ENCODE measurements around the gene CLVS2. TPM values are rescaled to one million over a fixed set of nuclear protein-coding genes. Genes with fewer than 3 reads are reported as not detected.

Gene CLVS2
- not detected in 2 replicates for total RNA-seq

- DNase-seq: no peak
- Mint-ChIP-seq H3K27me3 (peaks cover 43% of the 10 kb centered on the region), H3K27ac (no peak within 1 kb of the TSS), H3K9me3 (no peaks in the 10 kb centered on the region), H3K36me3 (ENCODE audit: low read depth) (no peaks in the 10 kb centered on the region), H3K4me3 (no peak within 1 kb of the TSS), H3K4me1 (no peaks in the 10 kb centered on the region)
- intact Hi-C loops (cut with micrococcal nuclease): no loop called here
Measured at GRCh38 chr6:122995921-122996793, at the start of gene CLVS2. Gene CLVS2, plus strand, starts transcription at chr6:122996235. Its CDS starts 1,543 bp downstream, at chr6:122997778.

DNA sequence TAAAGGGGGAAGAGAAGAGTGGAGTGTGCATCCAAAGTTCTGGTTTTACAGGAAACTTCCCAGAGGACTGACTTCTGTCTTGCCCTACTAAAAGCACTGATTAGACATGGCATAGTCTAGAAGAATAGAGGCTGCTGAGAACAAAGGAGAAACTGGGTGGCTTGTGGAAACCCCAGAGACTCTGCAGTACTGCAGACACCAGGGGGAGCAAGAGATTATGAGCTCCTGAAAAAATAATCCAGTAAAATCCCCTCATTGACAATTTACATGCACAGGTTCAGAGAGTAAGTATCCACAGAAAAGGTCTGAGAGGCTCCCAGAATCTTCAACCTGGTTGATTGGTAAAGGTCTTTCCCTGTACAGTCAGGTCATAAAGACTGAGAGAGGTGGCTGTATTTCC is 48.7 kb upstream of the CLVS2 start:
- no peak for DNase-seq
- no peak overlapping the region for H3K27ac Mint-ChIP-seq
- H3K36me3 Mint-ChIP-seq (ENCODE audit: low read depth): no peaks in the 10 kb centered on the region
- H3K4me1 Mint-ChIP-seq: no peaks in the 10 kb centered on the region
- no peaks in the 10 kb centered on the region for H3K27me3 Mint-ChIP-seq
- no peak overlapping the region for H3K4me3 Mint-ChIP-seq
- intact Hi-C loops (cut with micrococcal nuclease): no loop called here
- no peaks in the 10 kb centered on the region for H3K9me3 Mint-ChIP-seq

DNA sequence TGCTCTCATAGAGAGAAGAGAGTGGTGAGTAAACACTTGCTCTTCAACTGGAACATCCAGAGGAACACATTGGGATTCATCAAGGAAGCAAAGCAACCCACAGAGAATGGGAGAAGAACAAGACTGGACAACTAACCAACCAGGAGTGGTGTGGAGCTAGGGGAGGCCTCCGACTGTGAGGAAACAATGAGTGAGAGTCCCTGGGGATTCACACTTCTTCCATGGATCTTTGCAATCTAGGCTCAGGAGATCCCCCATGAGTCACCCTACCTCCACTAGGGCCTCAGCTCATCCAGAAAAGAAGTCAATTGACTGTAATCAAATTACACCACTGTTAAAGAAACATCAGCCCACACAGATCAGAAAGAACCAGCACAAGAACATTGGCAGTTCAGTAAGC is 42.3 kb upstream of the CLVS2 start:
- no peak for DNase-seq
- Mint-ChIP-seq H3K27me3 (no peaks in the 10 kb centered on the region), H3K9me3 (no peaks in the 10 kb centered on the region), H3K36me3 (ENCODE audit: low read depth) (no peaks in the 10 kb centered on the region), H3K27ac (no peak overlapping the region), H3K4me1 (no peaks in the 10 kb centered on the region), H3K4me3 (no peak overlapping the region)
- intact Hi-C loops (cut with micrococcal nuclease): no loop called here

- H3K4me1 Mint-ChIP-seq: no peaks in the 10 kb centered on the region
- no peaks in the 10 kb centered on the region for H3K36me3 Mint-ChIP-seq (ENCODE audit: low read depth)
- H3K4me3 Mint-ChIP-seq: no peak overlapping the region
- no peaks in the 10 kb centered on the region for H3K9me3 Mint-ChIP-seq
- no peaks in the 10 kb centered on the region for H3K27me3 Mint-ChIP-seq
- no peak for DNase-seq
- intact Hi-C loops (cut with micrococcal nuclease): no loop called here
- no peak overlapping the region for H3K27ac Mint-ChIP-seq
Measured at GRCh38 chr6:122956376-122956775, 39.7 kb upstream of the CLVS2 start.

GRCh38 chr6:122962000-122962624 is 33.9 kb upstream of the CLVS2 start:
- intact Hi-C loops (cut with micrococcal nuclease): no loop called here
- H3K4me1 Mint-ChIP-seq: no peaks in the 10 kb centered on the region
- H3K27me3 Mint-ChIP-seq: no peaks in the 10 kb centered on the region
- no peak overlapping the region for H3K27ac Mint-ChIP-seq
- no peak for DNase-seq
- H3K36me3 Mint-ChIP-seq (ENCODE audit: low read depth): no peaks in the 10 kb centered on the region
- H3K4me3 Mint-ChIP-seq: no peak overlapping the region
- H3K9me3 Mint-ChIP-seq: no peaks in the 10 kb centered on the region

GRCh38 chr6:122969999-122970533 is 26.0 kb upstream of the CLVS2 start:
- no peak for DNase-seq
- no peak overlapping the region for H3K27ac Mint-ChIP-seq
- no peak overlapping the region for H3K4me3 Mint-ChIP-seq
- H3K36me3 Mint-ChIP-seq (ENCODE audit: low read depth): no peaks in the 10 kb centered on the region
- H3K9me3 Mint-ChIP-seq: no peaks in the 10 kb centered on the region
- no peaks in the 10 kb centered on the region for H3K4me1 Mint-ChIP-seq
- intact Hi-C loops (cut with micrococcal nuclease): no loop called here
- H3K27me3 Mint-ChIP-seq: no peaks in the 10 kb centered on the region

GRCh38 chr6:122977180-122977579 is 18.9 kb upstream of the CLVS2 start:
- no peaks in the 10 kb centered on the region for H3K36me3 Mint-ChIP-seq (ENCODE audit: low read depth)
- H3K27me3 Mint-ChIP-seq: no peaks in the 10 kb centered on the region
- no peak for DNase-seq
- H3K27ac Mint-ChIP-seq: no peak overlapping the region
- no peaks in the 10 kb centered on the region for H3K4me1 Mint-ChIP-seq
- H3K4me3 Mint-ChIP-seq: no peak overlapping the region
- H3K9me3 Mint-ChIP-seq: no peaks in the 10 kb centered on the region
- intact Hi-C loops (cut with micrococcal nuclease): no loop called here

DNA sequence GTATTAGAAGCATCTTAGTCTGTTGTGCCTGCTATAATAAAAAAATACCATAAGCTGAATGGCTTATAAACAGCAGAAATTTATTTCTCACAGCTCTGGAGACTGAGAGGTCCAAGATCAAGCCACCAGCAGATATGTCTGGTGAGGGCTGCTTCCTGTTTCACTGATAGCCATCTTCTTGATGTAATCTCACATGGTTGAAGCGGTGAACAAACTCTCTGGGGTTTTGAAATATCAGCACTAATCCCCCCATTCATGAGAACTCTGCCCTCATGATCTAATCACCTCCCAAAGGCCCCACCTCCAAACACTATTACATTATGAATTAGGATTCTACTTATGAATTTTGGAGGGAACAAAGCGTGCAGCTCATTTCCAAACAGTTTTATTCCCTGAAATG is 11.6 kb upstream of the CLVS2 start:
- intact Hi-C loops (cut with micrococcal nuclease): no loop called here
- no peak for DNase-seq
- Mint-ChIP-seq H3K27me3 (no peaks in the 10 kb centered on the region), H3K27ac (no peak overlapping the region), H3K36me3 (ENCODE audit: low read depth) (no peaks in the 10 kb centered on the region), H3K4me1 (no peaks in the 10 kb centered on the region), H3K4me3 (no peak overlapping the region), H3K9me3 (no peaks in the 10 kb centered on the region)

DNA sequence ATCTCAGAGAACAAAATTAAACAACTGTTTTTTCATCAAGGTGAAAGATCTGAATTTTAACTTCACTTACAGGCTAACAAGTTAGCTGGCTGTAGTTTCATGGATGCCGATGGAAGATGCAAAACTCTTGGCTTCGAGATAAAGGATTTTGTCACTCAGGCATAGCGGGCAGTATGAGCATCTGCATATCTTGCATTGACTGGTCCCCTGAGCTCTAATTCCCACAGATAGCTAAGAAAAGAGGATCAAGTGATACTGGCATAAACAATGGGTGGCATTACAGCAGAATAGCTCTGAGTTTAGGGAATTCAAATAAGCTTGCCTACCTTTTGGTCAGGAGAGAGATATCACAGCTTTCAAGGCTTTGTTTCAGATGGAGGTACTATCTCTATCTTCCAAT is 1.8 kb upstream of the CLVS2 start:
- no peaks in the 10 kb centered on the region for H3K9me3 Mint-ChIP-seq
- DNase-seq: no peak
- H3K4me1 Mint-ChIP-seq: no peaks in the 10 kb centered on the region
- H3K4me3 Mint-ChIP-seq: no peak overlapping the region
- no peak overlapping the region for H3K27ac Mint-ChIP-seq
- intact Hi-C loops (cut with micrococcal nuclease): no loop called here
- H3K27me3 Mint-ChIP-seq: peaks cover 43% of the 10 kb centered on the region
- no peaks in the 10 kb centered on the region for H3K36me3 Mint-ChIP-seq (ENCODE audit: low read depth)

GRCh38 chr6:122996794-122997505 is 915 bp downstream of the CLVS2 start:
- H3K27me3 Mint-ChIP-seq: peaks cover 40% of the 10 kb centered on the region
- intact Hi-C loops (cut with micrococcal nuclease): no loop called here
- DNase-seq: no peak
- no peaks in the 10 kb centered on the region for H3K9me3 Mint-ChIP-seq
- no peak overlapping the region for H3K4me3 Mint-ChIP-seq
- no peaks in the 10 kb centered on the region for H3K4me1 Mint-ChIP-seq
- H3K36me3 Mint-ChIP-seq (ENCODE audit: low read depth): no peaks in the 10 kb centered on the region
- H3K27ac Mint-ChIP-seq: no peak overlapping the region

DNA sequence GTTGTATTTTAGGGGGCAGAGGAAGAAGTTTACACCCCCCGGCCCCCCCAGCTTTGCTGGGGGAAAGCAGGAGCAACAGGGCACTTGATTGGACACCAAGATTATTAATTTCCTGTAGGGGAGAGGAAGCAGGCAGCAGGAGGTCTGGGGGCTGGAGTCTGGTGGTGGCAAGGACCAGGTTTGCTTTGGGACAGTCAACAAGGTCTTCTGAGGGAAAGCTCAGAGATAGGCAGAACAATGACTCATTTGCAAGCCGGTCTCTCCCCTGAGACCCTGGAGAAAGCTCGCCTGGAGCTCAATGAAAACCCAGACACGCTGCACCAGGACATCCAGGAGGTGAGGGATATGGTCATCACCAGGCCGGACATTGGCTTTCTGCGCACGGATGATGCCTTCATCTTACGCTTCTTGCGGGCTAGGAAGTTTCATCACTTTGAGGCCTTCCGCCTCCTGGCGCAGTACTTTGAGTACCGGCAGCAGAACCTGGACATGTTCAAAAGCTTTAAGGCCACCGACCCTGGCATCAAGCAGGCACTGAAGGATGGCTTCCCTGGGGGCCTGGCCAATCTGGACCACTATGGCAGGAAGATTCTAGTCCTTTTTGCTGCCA is 1.6 kb downstream of the CLVS2 start:
- no peaks in the 10 kb centered on the region for H3K36me3 Mint-ChIP-seq (ENCODE audit: low read depth)
- intact Hi-C loops (cut with micrococcal nuclease): no loop called here
- H3K27me3 Mint-ChIP-seq: peaks cover 40% of the 10 kb centered on the region

DNA sequence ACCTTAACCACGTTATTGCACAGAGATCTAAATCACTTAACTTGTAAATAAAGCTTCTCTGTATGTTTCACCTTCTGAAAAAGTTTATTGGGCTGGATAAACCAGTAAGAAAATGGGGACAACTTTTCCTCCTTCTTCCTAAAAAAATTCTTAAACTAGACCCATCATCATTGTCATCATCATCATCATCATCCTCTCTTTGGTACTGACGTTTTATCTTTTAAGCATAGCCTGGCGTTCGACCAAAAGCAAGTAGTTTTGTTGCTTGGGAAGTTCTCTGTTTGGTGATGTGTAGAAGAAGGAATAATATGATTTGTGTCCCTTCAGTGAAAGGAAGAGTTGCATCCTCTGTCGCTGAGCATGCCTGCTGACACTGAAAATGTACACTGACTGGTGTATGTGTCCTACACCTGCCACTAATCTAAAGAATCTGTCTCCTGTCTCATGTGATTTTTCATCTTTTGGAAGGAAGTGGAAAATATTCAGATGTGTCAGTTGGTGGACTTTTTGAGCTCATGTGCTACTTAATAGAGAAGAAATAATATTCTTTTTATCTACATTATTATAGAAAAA is 2.5 kb downstream of the CLVS2 start:
- Mint-ChIP-seq H3K36me3 (ENCODE audit: low read depth) (no peaks in the 10 kb centered on the region), H3K9me3 (no peaks in the 10 kb centered on the region), H3K27me3 (peaks cover 39% of the 10 kb centered on the region), H3K4me1 (no peaks in the 10 kb centered on the region), H3K4me3 (no peak overlapping the region), H3K27ac (no peak overlapping the region)
- intact Hi-C loops (cut with micrococcal nuclease): no loop called here
- no peak for DNase-seq

More for the DNA sequence above, 1.6 kb downstream of the CLVS2 start:
- no peak overlapping the region for H3K27ac Mint-ChIP-seq
- no peak overlapping the region for H3K4me3 Mint-ChIP-seq
- no peaks in the 10 kb centered on the region for H3K9me3 Mint-ChIP-seq
- no peaks in the 10 kb centered on the region for H3K4me1 Mint-ChIP-seq
- DNase-seq: no peak

DNA sequence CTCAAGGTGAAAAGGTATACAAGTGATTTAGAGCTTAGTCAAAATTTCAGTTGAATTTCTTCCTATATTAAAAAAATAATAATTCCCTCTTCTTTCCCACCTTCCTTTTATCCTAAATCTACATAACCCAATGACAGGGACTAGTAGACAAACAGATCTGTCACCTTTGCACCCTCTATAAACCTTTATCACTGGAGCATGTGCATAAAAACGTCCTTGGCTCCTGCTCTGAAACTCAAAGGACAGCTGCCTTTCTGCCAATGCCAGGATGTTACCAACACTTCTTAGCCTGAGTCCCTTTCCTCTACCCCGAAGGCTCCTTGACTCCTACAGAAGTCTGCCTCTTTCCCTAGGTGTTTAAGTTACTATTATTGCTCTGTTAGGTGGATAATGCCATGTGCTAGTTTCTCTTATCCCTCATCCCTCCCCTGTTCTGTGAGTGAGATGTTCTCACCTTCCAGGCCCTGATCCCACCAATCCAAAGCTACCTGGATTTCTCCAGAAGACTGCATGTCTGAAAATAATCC is 4.3 kb downstream of the CLVS2 start:
- DNase-seq: no peak
- intact Hi-C loops (cut with micrococcal nuclease): no loop called here
- Mint-ChIP-seq H3K36me3 (ENCODE audit: low read depth) (no peaks in the 10 kb centered on the region), H3K4me1 (no peaks in the 10 kb centered on the region), H3K4me3 (no peak overlapping the region), H3K27me3 (peaks cover 29% of the 10 kb centered on the region), H3K27ac (no peak overlapping the region), H3K9me3 (no peaks in the 10 kb centered on the region)

Measured in activated CD4-positive, alpha-beta T cell treated with anti-CD3 and anti-CD28 coated beads, Interleukin-2, amount 10 ng/mL, durations not matched to agents 24 days and 14 days (primary cell).